Heart right ventricle (tissue), 16 donors: Measurements from ENCODE around the gene EPS8L2. TPM values are rescaled to one million over a fixed set of nuclear protein-coding genes. Genes with fewer than 3 reads are reported as not detected.

ENCODE experiments used
- ATAC-seq, 8 donors: fragments of 200-7000 bp; cut with Tn5 transposase; one replicate each; pipeline ENCODE4 v1.9.1; 2020; ENCODE audit warnings: mild to moderate bottlenecking in 8 of 8, moderate library complexity in 8 of 8, moderate number of reproducible peaks in 1 of 8
- DNase-seq, 2 donors: peaks; one replicate each; pipeline ENCODE4 v3.0.0-alpha.2; 2020
- H3K27ac ChIP-seq, 10 donors: fragments of 200-600 bp; sonication (generic) in 2 of 10; one replicate each; pipeline versions ENCODE4 v1.5.0 to v1.8.0; 2020 to 2022; ENCODE audit warnings: mild to moderate bottlenecking in 3 of 10
- H3K27me3 ChIP-seq, 7 donors: fragments of 200-600 bp; one replicate each; pipeline ENCODE4 v1.8.0; 2021 to 2022; ENCODE audit warnings: mild to moderate bottlenecking in 2 of 7
- H3K36me3 ChIP-seq, 9 donors: fragments of 200-600 bp; sonication (generic) in 1 of 9; one replicate each; pipeline versions ENCODE4 v1.5.0 to v1.8.0; 2020 to 2022; ENCODE audit warnings: mild to moderate bottlenecking in 2 of 9
- H3K4me1 ChIP-seq, 9 donors: fragments of 200-600 bp; sonication (generic) in 1 of 9; one replicate each; pipeline versions ENCODE4 v1.5.0 to v1.8.0; 2020 to 2022; ENCODE audit warnings: mild to moderate bottlenecking in 4 of 9
- H3K4me3 ChIP-seq, 10 donors: fragments of 200-600 bp; sonication (generic) in 2 of 10; one replicate each; pipeline versions ENCODE4 v1.5.0 to v1.8.0; 2020 to 2022; ENCODE audit warnings: mild to moderate bottlenecking in 7 of 10, moderate library complexity in 2 of 10
- H3K9me3 ChIP-seq, 11 donors: fragments of 200-600 bp in 10 of 11; sonication (generic) in 2 of 11; one replicate each; pipeline versions ENCODE4 v1.5.0 to v1.8.0; 2013 to 2022; ENCODE audit warnings: mild to moderate bottlenecking in 2 of 11, control low read depth in 1 of 11, moderate library complexity in 1 of 11
- CTCF ChIP-seq, 9 donors: fragments of 200-600 bp; sonication (generic) in 2 of 9; IDR thresholded peaks; one replicate each; pipeline versions ENCODE4 v1.5.0 to v1.8.0; 2021 to 2022; ENCODE audit warnings: antibody characterized with exemption in 9 of 9, mild to moderate bottlenecking in 5 of 9, moderate library complexity in 1 of 9
- WGBS, 2 donors: extraction: QIAGEN DNeasy Blood & Tissue Kit; methylation state at CpG; one replicate each; pipeline ENCODE4 v1.1.7; 2013; ENCODE audit warnings: inconsistent platforms in 1 of 2; 5-methylcytosine and 5-hydroxymethylcytosine counted together
- intact Hi-C, 10 donors: fragments of 100-400 bp; cut with DNase I; formaldehyde crosslinking; loops; one replicate each; pipeline versions ENCODE4 v1.11.1 to v1.14.2; 2022
- polyA plus RNA-seq, 2 donors: library from polyadenylated mRNA; stranded (reverse); fragments of 200-250 nt; gene quantifications; one replicate each; pipeline ENCODE4 v1.2.3, GENCODE V29; 2013
- total RNA-seq, 10 donors: library from RNA; stranded (reverse); fragmentation: NEBNext Ultra II Directional in 3 of 10; extraction: Animal tissue kit (Norgen Biotek cat#: 25700) in 3 of 10; gene quantifications; one replicate each; pipeline versions ENCODE4 v1.2.1 to v1.2.4, GENCODE V29; 2021 to 2023
- donor health status: Arrhythmogenic right ventricular cardiomyopathy.
- donor health status: ischemic (EF 13 %, LVEDD 7.1; RV severe dilation, severe dysfunction).
- donor health status: healthy with polysubstance abuse.
- donor health status: DM: no; HTN: yes; CAD: no.
- donor health status: DM: no; HTN: no; CAD: no.
- donor health status: ischemic (EF 25% LVEDD 6.9; RV normal size, moderate dysfunction).
- donor health status: ischemic (EF 25% LVEDD 5.7; RV mildly dilated, moderate dysfunction).
- donor health status: healthy.
- donor health status: DM: yes; HTN: yes; CAD: no.
- donor health status: Ischemic cardiomyopathy.
- donor health status: ischemic (EF 35%, LVEDD 5.7; RV mildly dilated, moderate dysfunction).
- donor health status: nonischemic (EF 11% LVEDD 7.7; RV severe dilation, severe dysfunction).
- donor health status: DM: yes; HTN: yes; CAD: no.
- donor health status: PGD.
- donor health status: ischemic (EF 29% LVEDD 5.4; RV normal size, mild dysfunction).
- donor health status: nonischemic (EF 23%, LVEDD 6.1; RV moderate dilation, normal function).

EPS8L2 gene
- total and polyA plus RNA-seq, 12 donors: 1.2 to 6.7 (median 2.9) TPM

GRCh38 chr11:766106-766935 is 60.3 kb downstream of the EPS8L2 start:
- no peaks in the 10 kb centered on the region for H3K9me3 ChIP-seq
- WGBS, 2 donors: 79 to 80% methylated on average over 11 of the region's 11 CpGs
- no peak overlapping the region for H3K27ac ChIP-seq
- DNase-seq (no peak), ATAC-seq (no peak)
- peaks cover 0 to 91% (median 37%) of the 10 kb centered on the region in 9 donors for H3K36me3 ChIP-seq
- no peaks in the 10 kb centered on the region for H3K27me3 ChIP-seq
- no peaks in the 10 kb centered on the region for H3K4me1 ChIP-seq
- no peak for TF ChIP-seq CTCF (IDR thresholded peaks at IDR 0.05)
- intact Hi-C loops: no loop called here
- H3K4me3 ChIP-seq: no peak overlapping the region

GRCh38 chr11:766936-767210 is 60.8 kb downstream of the EPS8L2 start:
- intact Hi-C loops: no loop called here
- Histone ChIP-seq H3K27ac (no peak overlapping the region), H3K27me3 (no peaks in the 10 kb centered on the region), H3K9me3 (no peaks in the 10 kb centered on the region), H3K4me1 (no peaks in the 10 kb centered on the region), H3K36me3 (peaks cover 0 to 91% (median 32%) of the 10 kb centered on the region in 9 donors), H3K4me3 (no peak overlapping the region)
- no peak for ATAC-seq
- DNase-seq: no peak
- TF ChIP-seq CTCF (IDR thresholded peaks at IDR 0.05): no peak
- 95 to 97% methylated on average over 2 of the region's 2 CpGs for whole genome bisulfite sequencing, 2 donors

- Histone ChIP-seq H3K9me3 (no peaks in the 10 kb centered on the region), H3K27me3 (no peaks in the 10 kb centered on the region), H3K27ac (no peak overlapping the region), H3K4me1 (no peaks in the 10 kb centered on the region), H3K4me3 (no peak overlapping the region), H3K36me3 (peaks cover 0 to 91% (median 31%) of the 10 kb centered on the region in 9 donors)
- ATAC-seq: no peak
- intact Hi-C loops: no loop called here
- no peak for DNase-seq
- TF ChIP-seq CTCF (IDR thresholded peaks at IDR 0.05): no peak
- 92% methylated on average over 11 of the region's 11 CpGs for WGBS, 2 donors
Measured at GRCh38 chr11:767238-767637, 61.2 kb downstream of the EPS8L2 start.

- no peak overlapping the region for H3K27ac ChIP-seq
- no peak overlapping the region for H3K4me3 ChIP-seq
- H3K4me1 ChIP-seq: peaks cover 0 to 11% (median 2%) of the 10 kb centered on the region in 9 donors
- no peaks in the 10 kb centered on the region for H3K9me3 ChIP-seq
- TF ChIP-seq CTCF (IDR thresholded peaks at IDR 0.05): no peak
- 90 to 92% methylated on average over 23 of the region's 23 CpGs for WGBS, 2 donors
- ATAC-seq (no peak), DNase-seq (no peak)
- H3K27me3 ChIP-seq: no peaks in the 10 kb centered on the region
- intact Hi-C loops: no loop called here
- peaks cover 0 to 87% (median 17%) of the 10 kb centered on the region in 9 donors for H3K36me3 ChIP-seq
Measured at GRCh38 chr11:769887-770641, 64.0 kb downstream of the EPS8L2 start.
